Measurements from ENCODE around the gene TIAM1. TPM values are rescaled to one million over a fixed set of nuclear protein-coding genes. Genes with fewer than 3 reads are reported as not detected.

TIAM1 gene
- total RNA-seq, 1 donor from 2014 or later, result 35.4 TPM

DNA sequence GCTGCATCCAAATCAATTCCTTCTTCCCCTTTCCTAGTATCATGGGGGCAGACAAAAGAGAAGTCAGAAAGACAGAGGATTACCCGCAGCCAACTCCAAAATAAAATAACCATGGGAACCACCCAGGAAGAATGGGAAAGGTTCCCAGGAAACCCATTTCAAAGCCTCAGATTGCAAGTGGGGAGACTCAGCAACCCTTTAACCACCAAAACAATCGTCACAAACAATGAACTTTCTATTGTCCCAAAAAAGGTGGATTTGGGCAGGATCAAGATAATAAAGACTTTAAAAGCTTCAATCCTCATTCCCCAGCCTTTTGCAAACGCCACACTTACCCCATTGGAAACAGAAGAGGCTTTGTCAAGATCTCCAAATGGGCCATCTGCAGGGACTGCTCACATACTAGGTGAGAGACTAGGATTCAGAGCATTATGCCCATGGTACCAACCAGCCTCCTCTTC is 5.1 kb downstream of the TIAM1 start:
- H3K4me3 Mint-ChIP-seq (ENCODE audit: low read depth), result no peak overlapping the region
- H3K4me1 Mint-ChIP-seq (ENCODE audit: low read depth), result peaks cover 43% of the 10 kb centered on the region
- TF ChIP-seq, protein P1, sequence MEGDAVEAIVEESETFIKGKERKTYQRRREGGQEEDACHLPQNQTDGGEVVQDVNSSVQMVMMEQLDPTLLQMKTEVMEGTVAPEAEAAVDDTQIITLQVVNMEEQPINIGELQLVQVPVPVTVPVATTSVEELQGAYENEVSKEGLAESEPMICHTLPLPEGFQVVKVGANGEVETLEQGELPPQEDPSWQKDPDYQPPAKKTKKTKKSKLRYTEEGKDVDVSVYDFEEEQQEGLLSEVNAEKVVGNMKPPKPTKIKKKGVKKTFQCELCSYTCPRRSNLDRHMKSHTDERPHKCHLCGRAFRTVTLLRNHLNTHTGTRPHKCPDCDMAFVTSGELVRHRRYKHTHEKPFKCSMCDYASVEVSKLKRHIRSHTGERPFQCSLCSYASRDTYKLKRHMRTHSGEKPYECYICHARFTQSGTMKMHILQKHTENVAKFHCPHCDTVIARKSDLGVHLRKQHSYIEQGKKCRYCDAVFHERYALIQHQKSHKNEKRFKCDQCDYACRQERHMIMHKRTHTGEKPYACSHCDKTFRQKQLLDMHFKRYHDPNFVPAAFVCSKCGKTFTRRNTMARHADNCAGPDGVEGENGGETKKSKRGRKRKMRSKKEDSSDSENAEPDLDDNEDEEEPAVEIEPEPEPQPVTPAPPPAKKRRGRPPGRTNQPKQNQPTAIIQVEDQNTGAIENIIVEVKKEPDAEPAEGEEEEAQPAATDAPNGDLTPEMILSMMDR (IDR thresholded peaks at IDR 0.05; ENCODE audit: unreplicated experiment), result no peak
- H3K9me3 Mint-ChIP-seq (ENCODE audit: low read depth), result no peaks in the 10 kb centered on the region
- DNase-seq (ENCODE audit: low spot score, unreplicated experiment), result no peak
- H3K27me3 Mint-ChIP-seq, result no peaks in the 10 kb centered on the region
- peaks cover 7% of the 10 kb centered on the region for H3K36me3 Mint-ChIP-seq (ENCODE audit: insufficient read depth)
- no peak overlapping the region for H3K27ac Mint-ChIP-seq

- H3K27ac Mint-ChIP-seq, result no peak overlapping the region
- no peaks in the 10 kb centered on the region for H3K9me3 Mint-ChIP-seq (ENCODE audit: low read depth)
- H3K36me3 Mint-ChIP-seq (ENCODE audit: insufficient read depth), result peaks cover 9% of the 10 kb centered on the region
- H3K27me3 Mint-ChIP-seq, result no peaks in the 10 kb centered on the region
- H3K4me3 Mint-ChIP-seq (ENCODE audit: low read depth), result no peak overlapping the region
- no peak for DNase-seq (ENCODE audit: low spot score, unreplicated experiment)
- peaks cover 38% of the 10 kb centered on the region for H3K4me1 Mint-ChIP-seq (ENCODE audit: low read depth)
- TF ChIP-seq, protein P1 (IDR thresholded peaks at IDR 0.05; ENCODE audit: unreplicated experiment), result no peak
Observed at GRCh38 chr21:31337996-31338907, 5.8 kb downstream of the TIAM1 start.

DNA sequence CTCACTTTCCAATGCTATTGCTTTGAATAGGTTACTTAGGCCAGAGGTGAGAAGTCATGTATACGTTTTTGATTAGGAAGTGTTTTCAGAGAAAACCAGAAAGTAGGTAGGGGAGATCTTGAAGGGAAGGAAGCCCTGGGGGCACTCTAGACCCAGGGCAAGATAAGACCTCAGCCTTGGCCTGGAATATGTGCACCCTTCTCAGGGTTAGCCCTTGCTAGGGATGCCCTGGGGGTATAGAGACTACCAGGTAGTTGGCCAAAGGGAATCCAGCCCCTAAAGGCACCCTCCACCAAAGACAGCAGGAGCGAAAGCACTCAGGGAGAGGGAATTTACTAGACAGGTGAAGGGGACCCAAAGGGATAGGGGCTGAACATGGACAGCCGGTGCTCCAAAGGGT is 7.0 kb downstream of the TIAM1 start:
- TF ChIP-seq, protein P1 (IDR thresholded peaks at IDR 0.05; ENCODE audit: unreplicated experiment), result no peak
- H3K9me3 Mint-ChIP-seq (ENCODE audit: low read depth), result no peaks in the 10 kb centered on the region
- H3K4me1 Mint-ChIP-seq (ENCODE audit: low read depth), result peaks cover 28% of the 10 kb centered on the region
- H3K27ac Mint-ChIP-seq, result no peak overlapping the region
- no peak overlapping the region for H3K4me3 Mint-ChIP-seq (ENCODE audit: low read depth)
- DNase-seq (ENCODE audit: low spot score, unreplicated experiment), result no peak
- H3K27me3 Mint-ChIP-seq, result no peaks in the 10 kb centered on the region
- H3K36me3 Mint-ChIP-seq (ENCODE audit: insufficient read depth), result peaks cover 11% of the 10 kb centered on the region

GRCh38 chr21:31336739-31337040 is 7.4 kb downstream of the TIAM1 start:
- Mint-ChIP-seq H3K36me3 (ENCODE audit: insufficient read depth) (peaks cover 11% of the 10 kb centered on the region), H3K4me3 (ENCODE audit: low read depth) (no peak overlapping the region), H3K9me3 (ENCODE audit: low read depth) (no peaks in the 10 kb centered on the region), H3K4me1 (ENCODE audit: low read depth) (peaks cover 27% of the 10 kb centered on the region), H3K27me3 (no peaks in the 10 kb centered on the region), H3K27ac (no peak overlapping the region)
- no peak for DNase-seq (ENCODE audit: low spot score, unreplicated experiment)
- TF ChIP-seq, protein P1 (IDR thresholded peaks at IDR 0.05; ENCODE audit: unreplicated experiment), result no peak

DNA sequence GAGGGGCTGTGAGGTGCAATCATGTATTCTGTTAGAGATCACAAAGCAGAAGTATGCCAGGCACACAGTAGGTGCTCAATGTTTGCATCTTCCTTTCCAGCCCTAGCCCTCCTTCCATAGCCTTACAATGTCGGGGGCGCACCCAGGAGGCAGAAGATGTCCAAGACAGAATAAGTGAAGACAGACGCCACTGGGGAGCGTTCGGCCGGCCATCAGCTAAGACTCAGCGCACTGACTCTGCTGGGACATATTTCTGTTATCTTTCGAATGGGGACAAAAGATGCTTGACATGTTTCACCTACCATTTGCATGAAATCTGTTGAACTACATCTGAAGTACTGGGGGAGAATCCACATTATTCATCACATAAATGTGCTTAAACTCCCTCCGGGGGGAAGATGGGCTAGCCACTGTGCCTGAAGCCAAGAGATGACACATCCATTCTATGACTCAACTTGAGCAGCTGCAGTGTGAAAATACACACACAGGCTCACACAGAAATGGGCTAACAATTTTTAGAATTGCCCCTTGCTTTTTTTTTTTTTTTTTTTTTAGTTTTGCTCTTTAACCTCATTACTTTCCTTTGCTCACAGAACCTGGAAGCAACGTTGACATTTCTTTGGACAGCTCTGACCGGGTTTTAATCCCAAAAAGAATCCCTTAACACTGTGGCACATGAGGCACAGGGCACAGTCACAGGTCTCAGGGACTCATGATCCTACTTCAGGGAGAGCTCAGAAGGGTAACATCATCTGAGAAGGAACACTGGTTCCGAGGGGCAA is 7.9 kb downstream of the TIAM1 start:
- TF ChIP-seq, protein P1 (IDR thresholded peaks at IDR 0.05; ENCODE audit: unreplicated experiment), result no peak
- no peaks in the 10 kb centered on the region for H3K27me3 Mint-ChIP-seq
- H3K27ac Mint-ChIP-seq, result no peak overlapping the region
- H3K4me3 Mint-ChIP-seq (ENCODE audit: low read depth), result no peak overlapping the region
- DNase-seq (ENCODE audit: low spot score, unreplicated experiment), result no peak
- H3K36me3 Mint-ChIP-seq (ENCODE audit: insufficient read depth), result peaks cover 11% of the 10 kb centered on the region
- H3K4me1 Mint-ChIP-seq (ENCODE audit: low read depth), result peaks cover 27% of the 10 kb centered on the region
- H3K9me3 Mint-ChIP-seq (ENCODE audit: low read depth), result no peaks in the 10 kb centered on the region

All from progenitor cell of endocrine pancreas (in vitro differentiated cells).